Thoracic aorta (tissue), 2 donors: ENCODE results near the gene HRCT1. TPM values are rescaled to one million over a fixed set of nuclear protein-coding genes. Genes with fewer than 3 reads are reported as not detected.

Experiments
- ATAC-seq: fragments of 150-250 bp; one replicate; pipeline ENCODE4 v1.8.0; 2017; ENCODE audit warnings: low read depth; ENCODE audit not compliant: insufficient number of reproducible peaks, low FRiP score
- DNase-seq: peaks from one replicate; pipeline ENCODE4 v3.0.0-alpha.2; 2020; ENCODE audit warnings: low spot score
- H3K27ac ChIP-seq, 2 donors: fragments of 200-600 bp; sonication (generic); 1 replicate in 1 of 2; 2 replicates in 1 of 2; pipeline ENCODE4 v1.5.1; 2016; ENCODE audit warnings: mild to moderate bottlenecking in 2 of 2, moderate library complexity in 2 of 2
- H3K27me3 ChIP-seq: fragments of 200-600 bp; sonication (generic); replicated peaks from 2 replicates; pipeline ENCODE4 v1.6.0; 2016; ENCODE audit warnings: mild to moderate bottlenecking; ENCODE audit not compliant: insufficient read depth
- H3K36me3 ChIP-seq: fragments of 200-600 bp; sonication (generic); one replicate; pipeline ENCODE4 v1.5.1; 2016
- H3K4me1 ChIP-seq, 2 donors: fragments of 200-600 bp; sonication (generic); 1 replicate in 1 of 2; 2 replicates in 1 of 2; pipeline versions ENCODE4 v1.5.1 to v1.6.0; 2016; ENCODE audit warnings: low read depth in 2 of 2, mild to moderate bottlenecking in 1 of 2; ENCODE audit not compliant: control insufficient read depth in 1 of 2
- H3K4me3 ChIP-seq: fragments of 200-600 bp; sonication (generic); 2 replicates; pipeline ENCODE4 v1.5.1; 2016; ENCODE audit warnings: mild to moderate bottlenecking
- H3K9me3 ChIP-seq: fragments of 200-600 bp; sonication (generic); 2 replicates; pipeline ENCODE4 v1.5.1; 2016
- CTCF ChIP-seq: fragments of 200-600 bp; sonication (generic); IDR thresholded peaks from one replicate; pipeline ENCODE4 v1.5.1; 2019; ENCODE audit warnings: antibody characterized with exemption
- total RNA-seq, 2 donors: library from RNA; depleted of rRNA; stranded (reverse); fragments of >200 nt; gene quantifications; one replicate each; pipeline versions ENCODE4 v1.1.0 to v1.2.3, GENCODE V29; 2016

HRCT1 gene
- total RNA-seq, 2 donors from 2014 or later, result 20.4 to 23.6 TPM

DNA sequence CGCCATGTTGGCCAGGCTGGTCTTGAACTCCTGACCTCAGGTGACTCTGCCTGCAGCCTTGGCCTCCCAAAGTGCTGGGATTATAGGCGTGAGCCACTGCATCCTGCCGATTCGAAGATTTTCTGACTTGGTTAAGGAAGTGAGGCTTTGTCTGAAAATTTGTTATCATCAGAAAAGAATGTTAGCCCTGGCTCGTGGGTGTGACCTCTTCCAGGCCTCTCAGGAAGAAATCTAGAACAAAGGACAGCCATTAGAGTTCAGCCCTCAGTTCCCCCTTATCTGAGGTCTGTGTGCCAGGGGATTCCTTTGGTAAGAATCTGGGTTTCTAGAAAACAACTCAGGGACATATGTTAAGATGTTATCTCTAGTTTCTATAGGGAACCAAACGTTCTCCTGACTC, 45.7 kb downstream of the HRCT1 start:
- Histone ChIP-seq H3K27me3 (no peaks in the 10 kb centered on the region), H3K4me3 (no peak overlapping the region), H3K27ac (no peak overlapping the region), H3K36me3 (no peaks in the 10 kb centered on the region), H3K4me1 (no peaks in the 10 kb centered on the region), H3K9me3 (no peaks in the 10 kb centered on the region)
- ATAC-seq, result no peak
- no peak for DNase-seq
- TF ChIP-seq CTCF, result no peak

DNA sequence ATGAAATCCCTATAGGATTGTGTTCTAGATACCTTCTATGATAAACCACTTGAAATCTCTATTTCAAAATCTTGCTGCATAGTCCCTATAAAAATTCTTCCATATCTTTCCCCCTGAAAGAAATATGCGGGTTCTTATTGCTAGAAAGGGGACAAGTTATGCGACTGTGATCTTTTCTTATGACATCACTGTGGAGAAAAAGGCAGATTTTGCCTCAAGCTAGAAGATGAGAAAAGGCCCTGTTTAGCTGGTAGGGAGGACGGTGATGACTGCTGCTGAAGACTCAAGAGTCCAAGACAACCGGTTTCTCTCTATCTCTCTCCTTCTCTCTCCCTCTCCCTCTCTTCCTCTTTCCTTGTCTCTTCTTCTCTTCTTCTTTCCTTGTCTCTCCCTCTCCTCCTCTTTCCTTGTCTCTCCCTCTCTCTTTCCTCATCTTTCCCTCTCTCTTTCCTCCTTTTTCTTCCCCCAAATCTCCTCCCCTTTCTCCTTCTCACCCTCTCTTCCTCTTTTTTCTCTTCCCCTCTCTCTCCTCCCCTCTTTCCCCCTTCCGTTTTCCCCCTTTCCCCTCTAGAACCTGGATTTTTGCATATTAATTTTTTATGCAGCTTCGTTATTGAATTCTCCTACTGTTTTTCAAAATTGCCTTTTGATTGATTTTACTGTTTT, 46.7 kb downstream of the HRCT1 start:
- no peak for TF ChIP-seq CTCF
- no peak for ATAC-seq
- Histone ChIP-seq H3K36me3 (no peaks in the 10 kb centered on the region), H3K4me1 (no peaks in the 10 kb centered on the region), H3K9me3 (no peaks in the 10 kb centered on the region), H3K27ac (no peak overlapping the region), H3K4me3 (no peak overlapping the region), H3K27me3 (no peaks in the 10 kb centered on the region)
- no peak for DNase-seq

- ATAC-seq (peak; percentile 27), DNase-seq (no peak)
- H3K27ac ChIP-seq, result no peak overlapping the region
- H3K4me3 ChIP-seq, result no peak overlapping the region
- H3K4me1 ChIP-seq, result no peaks in the 10 kb centered on the region
- no peaks in the 10 kb centered on the region for H3K36me3 ChIP-seq
- no peaks in the 10 kb centered on the region for H3K9me3 ChIP-seq
- peak; percentile 82 for TF ChIP-seq CTCF
- H3K27me3 ChIP-seq, result no peaks in the 10 kb centered on the region
Measured at GRCh38 chr9:35954942-35955546, 49.0 kb downstream of the HRCT1 start.

GRCh38 chr9:35956651-35957050, 50.6 kb downstream of the HRCT1 start:
- Histone ChIP-seq H3K27ac (no peak overlapping the region), H3K36me3 (no peaks in the 10 kb centered on the region), H3K9me3 (no peaks in the 10 kb centered on the region), H3K4me3 (no peak overlapping the region), H3K4me1 (no peaks in the 10 kb centered on the region), H3K27me3 (no peaks in the 10 kb centered on the region)
- DNase-seq (no peak), ATAC-seq (no peak)
- no peak for TF ChIP-seq CTCF

Other genes starting within 250 kb of the HRCT1 start
- 1,000 to 10,000 TPM; 1,550 to 5,543 TPM for gene RMRP, start 248.2 kb upstream of the HRCT1 start, total RNA-seq
- 10 to 100 TPM; 75.2 to 92.2 TPM for gene CCDC107, start 247.9 kb upstream of the HRCT1 start, total RNA-seq
- gene ARHGEF39, start 241.0 kb upstream of the HRCT1 start, total RNA-seq, result 1 to 10 TPM in 1 of 2 donors, under 1 TPM in 1; 0.54 to 1.2 TPM
- gene CA9, start 232.3 kb upstream of the HRCT1 start, total RNA-seq, result 10 to 100 TPM in 1 of 2 donors, not detected in 1; 10.7 TPM
- 1,000 to 10,000 TPM; 4,158 to 5,700 TPM for gene TPM2, start 216.3 kb upstream of the HRCT1 start, total RNA-seq
- gene TLN1, start 174.0 kb upstream of the HRCT1 start, total RNA-seq, result 1,000 to 10,000 TPM in 1 of 2 donors, 100 to 1,000 TPM in 1; 889 to 1,019 TPM
- 10 to 100 TPM; 46.0 to 62.4 TPM for gene CREB3, start 173.5 kb upstream of the HRCT1 start, total RNA-seq
- 100 to 1,000 TPM in 1 of 2 donors, 10 to 100 TPM in 1; 75.8 to 115 TPM for gene GBA2, start 157.0 kb upstream of the HRCT1 start, total RNA-seq
- 10 to 100 TPM; 23.0 to 24.5 TPM for gene RGP1, start 156.9 kb upstream of the HRCT1 start, total RNA-seq
- gene MSMP, start 151.9 kb upstream of the HRCT1 start, total RNA-seq, result not detected
- 10 to 100 TPM; 30.8 to 38.2 TPM for gene NPR2, start 114.6 kb upstream of the HRCT1 start, total RNA-seq
- 1 to 10 TPM in 1 of 2 donors, under 1 TPM in 1; 0.21 to 5.7 TPM for gene SPAG8, start 93.9 kb upstream of the HRCT1 start, total RNA-seq
- gene HINT2, start 91.2 kb upstream of the HRCT1 start, total RNA-seq, result 10 to 100 TPM; 18.4 to 45.4 TPM
- gene FAM221B, start 77.5 kb upstream of the HRCT1 start, total RNA-seq, result not detected
- gene TMEM8B, start 77.0 kb upstream of the HRCT1 start, total RNA-seq, result 10 to 100 TPM; 14.6 to 24.2 TPM
- gene OR13J1, start 35.8 kb upstream of the HRCT1 start, total RNA-seq, result not detected
- gene SPAAR, start 3.3 kb downstream of the HRCT1 start, total RNA-seq, result 1 to 10 TPM; 3.2 to 4.9 TPM
- not detected for gene OR2S2, start 52.0 kb downstream of the HRCT1 start, total RNA-seq
- 10 to 100 TPM; 19.8 to 30.5 TPM for gene RECK, start 130.7 kb downstream of the HRCT1 start, total RNA-seq
- 10 to 100 TPM; 47.0 to 52.1 TPM for gene GLIPR2, start 230.5 kb downstream of the HRCT1 start, total RNA-seq